HFFc6 (cell line): ENCODE results near the gene LIPN. TPM values are rescaled to one million over a fixed set of nuclear protein-coding genes. Genes with fewer than 3 reads are reported as not detected.

Experiments
- DNase-seq: peaks from one replicate; pipeline ENCODE4 v3.0.0-alpha.2; 2018
- H3K27ac Mint-ChIP-seq: 2 replicates; pipeline ENCODE4 v1.8.0; 2020; ENCODE audit warnings: mild to moderate bottlenecking, mixed read lengths
- H3K27me3 Mint-ChIP-seq: 2 replicates; pipeline ENCODE4 v1.8.0; 2021; ENCODE audit warnings: mild to moderate bottlenecking, moderate library complexity, mixed read lengths; ENCODE audit not compliant: insufficient read depth
- H3K36me3 Mint-ChIP-seq: 2 replicates; pipeline ENCODE4 v1.8.0; 2021; ENCODE audit warnings: low read depth, mixed read lengths
- H3K4me1 Mint-ChIP-seq: 2 replicates; pipeline ENCODE4 v1.8.0; 2020; ENCODE audit warnings: low read depth, mixed read lengths
- H3K4me3 Mint-ChIP-seq: 2 replicates; pipeline ENCODE4 v1.8.0; 2020; ENCODE audit warnings: mild to moderate bottlenecking, moderate library complexity, mixed read lengths
- H3K9me3 Mint-ChIP-seq: 2 replicates; pipeline ENCODE4 v1.8.0; 2020; ENCODE audit warnings: mild to moderate bottlenecking, mixed read lengths
- CTCF ChIP-seq: fragments of 200-600 bp; sonication (generic); IDR thresholded peaks from 2 replicates; pipeline ENCODE4 v1.5.0; 2021; ENCODE audit warnings: antibody characterized with exemption, mild to moderate bottlenecking
- total RNA-seq, 6 experiments: library from RNA; stranded (reverse); fragmentation: NEBNext Ultra II Directional; extraction: Animal tissue kit (Norgen Biotek cat#: 25700); gene quantifications; 2 replicates in 1 of 6; 3 replicates in 5 of 6; pipeline ENCODE4 v1.2.3, GENCODE V29; 2021

LIPN gene
- total RNA-seq, 6 experiments from 2014 or later, result not detected

- H3K4me3 Mint-ChIP-seq, result no peak overlapping the region
- no peak overlapping the region for H3K27ac Mint-ChIP-seq
- H3K27me3 Mint-ChIP-seq, result peaks cover 7% of the 10 kb centered on the region; the same call in 1 of the 2 replicates
- H3K36me3 Mint-ChIP-seq, result no peaks in the 10 kb centered on the region
- no peaks in the 10 kb centered on the region for H3K4me1 Mint-ChIP-seq
- no peaks in the 10 kb centered on the region for H3K9me3 Mint-ChIP-seq
- DNase-seq, result no peak
- TF ChIP-seq CTCF, result no peak
Observed at GRCh38 chr10:88783724-88784123, 23.9 kb downstream of the LIPN start.

- H3K9me3 Mint-ChIP-seq, result no peaks in the 10 kb centered on the region
- H3K27me3 Mint-ChIP-seq, result peaks cover 3% of the 10 kb centered on the region; the same call in 1 of the 2 replicates
Observed at GRCh38 chr10:88786032-88786770, 26.4 kb downstream of the LIPN start.

GRCh38 chr10:88787463-88787862, 27.6 kb downstream of the LIPN start:
- H3K36me3 Mint-ChIP-seq, result no peaks in the 10 kb centered on the region
- H3K4me1 Mint-ChIP-seq, result peaks cover 5% of the 10 kb centered on the region
- DNase-seq, result no peak
- no peak overlapping the region for H3K4me3 Mint-ChIP-seq
- 0 out of 2 replicates have a peak, but pooled peaks cover 3% of the 10 kb centered on the region for H3K27me3 Mint-ChIP-seq
- H3K9me3 Mint-ChIP-seq, result no peaks in the 10 kb centered on the region
- no peak overlapping the region for H3K27ac Mint-ChIP-seq
- no peak for TF ChIP-seq CTCF

More at GRCh38 chr10:88786032-88786770, 26.4 kb downstream of the LIPN start:
- Mint-ChIP-seq H3K4me3 (no peak overlapping the region), H3K4me1 (no peaks in the 10 kb centered on the region), H3K27ac (no peak overlapping the region), H3K36me3 (no peaks in the 10 kb centered on the region)
- TF ChIP-seq CTCF, result no peak
- no peak for DNase-seq

- TF ChIP-seq CTCF, result no peak
- Mint-ChIP-seq H3K4me3 (no peak overlapping the region), H3K27me3 (peaks cover 4% of the 10 kb centered on the region; the same call in 1 of the 2 replicates), H3K4me1 (peaks cover 19% of the 10 kb centered on the region), H3K9me3 (no peaks in the 10 kb centered on the region), H3K27ac (no peak overlapping the region), H3K36me3 (no peaks in the 10 kb centered on the region)
- DNase-seq, result no peak
Observed at GRCh38 chr10:88788924-88789323, 29.1 kb downstream of the LIPN start.

GRCh38 chr10:88791924-88792323, 32.1 kb downstream of the LIPN start:
- peak; percentile 79 for TF ChIP-seq CTCF
- peaks cover 29% of the 10 kb centered on the region for H3K4me1 Mint-ChIP-seq
- H3K27ac Mint-ChIP-seq, result no peak overlapping the region
- H3K4me3 Mint-ChIP-seq, result no peak overlapping the region
- H3K27me3 Mint-ChIP-seq, result peaks cover 4% of the 10 kb centered on the region
- H3K36me3 Mint-ChIP-seq, result no peaks in the 10 kb centered on the region
- DNase-seq, result peak; percentile 7
- no peaks in the 10 kb centered on the region for H3K9me3 Mint-ChIP-seq
